ENCODE measurements around the gene DOLK. TPM values are rescaled to one million over a fixed set of nuclear protein-coding genes. Genes with fewer than 3 reads are reported as not detected.
A peak's percentile ranks its signal among the peaks of the same experiment; 100 is the strongest.
"Not testable (repeated sequence)": the region's sequence is repeated elsewhere in the genome, so short reads cannot be mapped to it uniquely, and the experiment has no call there.

DOLK gene
- total RNA-seq, 2 experiments from 2014 or later, result 5.7 TPM

- Mint-ChIP-seq H3K27me3 (no peaks in the 10 kb centered on the region), H3K36me3 (ENCODE audit: low read depth) (peaks cover 25% of the 10 kb centered on the region), H3K4me1 (ENCODE audit: low read depth) (peaks cover 27% of the 10 kb centered on the region), H3K9me3 (no peaks in the 10 kb centered on the region), H3K4me3 (peak overlapping the region; percentile 82), H3K27ac (peak overlapping the region; percentile 98)
- no peak for TF ChIP-seq CTCF (IDR thresholded peaks at IDR 0.05)
- POLR2A ChIA-PET, result interaction anchor here (2.0 kb wide), 2 partner anchors 10 to 65 kb away, joined by 9 read pairs; partner anchors contain the start of genes KYAT1 and LRRC8A
- peak; percentile 25 for ATAC-seq
- peak; percentile 7 for DNase-seq
- intact Hi-C loops (cut with micrococcal nuclease), result no loop called here
- CTCF ChIA-PET, result no interaction called here
Observed at GRCh38 chr9:128946571-128947276, 679 bp downstream of the DOLK start.

GRCh38 chr9:128945798-128946501 lies 1.5 kb downstream of the DOLK start:
- H3K36me3 Mint-ChIP-seq (ENCODE audit: low read depth), result peaks cover 19% of the 10 kb centered on the region
- ChIA-PET POLR2A (no interaction called here), CTCF (interaction anchor here (1.1 to 3.7 kb wide), 2 partner anchors 18 to 128 kb away, joined by 4 to 26 read pairs; partner anchors contain the start of gene ENDOG)
- H3K27me3 Mint-ChIP-seq, result no peaks in the 10 kb centered on the region
- H3K9me3 Mint-ChIP-seq, result no peaks in the 10 kb centered on the region
- ATAC-seq, result no peak
- intact Hi-C loops (cut with micrococcal nuclease), result no loop called here
- H3K4me3 Mint-ChIP-seq, result peak overlapping the region; percentile 82
- no peak for DNase-seq
- TF ChIP-seq CTCF (IDR thresholded peaks at IDR 0.05), result no peak
- H3K27ac Mint-ChIP-seq, result peak overlapping the region; percentile 98
- peaks cover 23% of the 10 kb centered on the region for H3K4me1 Mint-ChIP-seq (ENCODE audit: low read depth)

- H3K4me3 Mint-ChIP-seq; POLR2A ChIA-PET; DNase-seq; H3K9me3 Mint-ChIP-seq; ATAC-seq; intact Hi-C loops (cut with micrococcal nuclease); H3K27me3 Mint-ChIP-seq; H3K27ac Mint-ChIP-seq: not testable (repeated sequence)
- Mint-ChIP-seq H3K4me1 (ENCODE audit: low read depth) (peaks cover 21% of the 10 kb centered on the region), H3K36me3 (ENCODE audit: low read depth) (peaks cover 13% of the 10 kb centered on the region)
- CTCF ChIA-PET, result interaction anchor here (1.1 to 3.7 kb wide), 2 partner anchors 17 to 127 kb away, joined by 4 to 26 read pairs; partner anchors contain the start of gene ENDOG
Observed at GRCh38 chr9:128944966-128945365, 2.4 kb downstream of the DOLK start.

DNA sequence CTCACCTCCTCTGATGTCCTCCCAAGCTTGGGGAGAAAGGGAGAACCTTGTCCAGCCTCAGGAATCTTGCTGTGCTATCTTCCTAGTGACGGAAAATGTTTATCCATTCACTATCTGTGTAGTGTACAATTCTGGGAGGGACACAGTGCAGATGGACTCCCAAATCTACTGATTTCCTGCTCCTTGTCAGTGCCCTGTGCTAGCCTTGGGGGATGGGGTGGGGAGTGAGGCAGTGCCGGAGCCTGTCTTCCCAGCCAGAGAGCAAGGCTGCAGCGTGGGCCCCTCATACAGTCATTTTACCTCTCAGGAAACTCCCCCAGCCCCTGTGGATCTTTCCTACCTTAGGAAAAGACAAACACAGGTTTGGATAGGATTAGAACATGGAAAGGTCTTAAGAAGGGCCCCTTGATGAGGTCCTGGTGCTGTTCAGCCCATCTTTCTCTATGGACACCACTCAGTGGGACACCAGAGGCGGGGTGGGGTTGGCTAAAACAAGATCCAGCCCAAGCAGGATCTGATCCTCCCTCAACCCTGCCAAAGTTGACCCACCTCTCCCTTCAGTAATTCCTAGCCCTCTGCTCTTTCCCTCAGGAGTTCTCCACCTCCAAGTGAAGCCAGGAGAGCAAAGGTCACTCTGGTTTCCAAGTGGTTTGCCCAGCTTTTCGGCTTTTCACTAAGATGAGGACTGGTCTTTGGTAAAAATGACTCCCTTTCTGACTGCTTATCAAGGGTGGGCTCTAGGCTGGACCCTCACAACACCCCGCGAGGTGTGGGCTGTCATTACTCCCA lies 3.4 kb downstream of the DOLK start:
- no peaks in the 10 kb centered on the region for H3K27me3 Mint-ChIP-seq
- no peak overlapping the region for H3K27ac Mint-ChIP-seq
- ChIA-PET CTCF (interaction anchor here (3.7 kb wide), 1 partner anchor 16 kb away, joined by 26 read pairs; no protein-coding TSS in a partner anchor), POLR2A (no interaction called here)
- H3K9me3 Mint-ChIP-seq, result no peaks in the 10 kb centered on the region
- peaks cover 13% of the 10 kb centered on the region for H3K36me3 Mint-ChIP-seq (ENCODE audit: low read depth)
- H3K4me1 Mint-ChIP-seq (ENCODE audit: low read depth), result peaks cover 19% of the 10 kb centered on the region
- no peak overlapping the region for H3K4me3 Mint-ChIP-seq
- DNase-seq, result no peak
- intact Hi-C loops (cut with micrococcal nuclease), result no loop called here
- ATAC-seq, result no peak
- no peak for TF ChIP-seq CTCF (IDR thresholded peaks at IDR 0.05)

DNA sequence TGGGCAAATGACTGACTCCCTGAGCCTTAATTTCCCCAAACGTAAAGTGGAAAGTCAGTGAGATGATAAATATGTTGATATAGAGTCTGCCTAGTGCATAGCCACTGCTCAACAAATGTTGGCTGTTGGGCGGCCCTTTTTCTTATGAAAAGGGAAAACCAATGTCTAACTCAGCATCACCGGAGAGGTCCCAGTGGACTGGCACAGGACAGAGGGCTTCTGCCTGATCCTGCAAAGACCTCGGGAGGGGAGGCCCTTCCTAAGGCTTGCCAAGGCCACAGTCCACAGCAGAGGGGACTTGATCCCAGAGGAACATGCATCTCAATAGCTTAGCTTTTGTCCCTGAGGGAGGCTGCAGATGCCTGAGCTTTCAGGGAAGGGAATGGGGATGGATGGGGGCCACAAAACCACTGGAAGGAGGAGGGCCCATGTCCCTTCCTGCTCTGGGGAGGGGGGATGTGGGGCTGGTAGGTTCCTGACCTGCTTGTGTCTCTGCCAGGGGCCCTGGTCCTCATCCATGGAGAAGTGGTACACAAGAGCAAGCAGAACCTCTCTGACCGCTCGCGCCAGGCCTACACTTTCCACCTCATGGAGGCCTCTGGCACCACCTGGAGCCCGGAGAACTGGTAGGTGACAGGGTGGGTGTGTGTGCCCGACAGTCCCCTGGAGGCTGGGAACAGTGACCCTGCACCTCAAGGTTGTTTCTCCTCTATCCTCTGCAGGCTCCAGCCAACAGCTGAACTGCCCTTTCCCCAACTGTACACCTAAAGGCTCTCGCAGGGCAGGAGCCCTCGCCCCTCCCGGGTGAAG lies 6.3 kb downstream of the DOLK start:
- H3K9me3 Mint-ChIP-seq, result no peaks in the 10 kb centered on the region

More for the DNA sequence above, 6.3 kb downstream of the DOLK start:
- no peak for TF ChIP-seq CTCF (IDR thresholded peaks at IDR 0.05)
- no peak for DNase-seq
- Mint-ChIP-seq H3K4me1 (ENCODE audit: low read depth) (peaks cover 7% of the 10 kb centered on the region), H3K36me3 (ENCODE audit: low read depth) (peaks cover 8% of the 10 kb centered on the region), H3K27me3 (no peaks in the 10 kb centered on the region), H3K27ac (no peak overlapping the region), H3K4me3 (no peak overlapping the region)
- POLR2A ChIA-PET, result no interaction called here
- intact Hi-C loops (cut with micrococcal nuclease), result no loop called here
- ATAC-seq, result no peak
- CTCF ChIA-PET, result interaction anchor here (0.5 to 1.2 kb wide), 2 partner anchors 13 to 20 kb away, joined by 3 to 4 read pairs; no protein-coding TSS in a partner anchor

All from activated CD8-positive, alpha-beta T cell treated with anti-CD3 and anti-CD28 coated beads for 36 hours (primary cell).